SK-N-SH (cell line): Measurements from ENCODE around the gene CCDC121. TPM values are rescaled to one million over a fixed set of nuclear protein-coding genes. Genes with fewer than 3 reads are reported as not detected.

Source experiments
- CTCF ChIA-PET: fragments of 300-600, 350-600 bp; formaldehyde crosslinking; extraction: SDS; loops from one replicate; lab custom pipeline; 2021; lab: Yijun Ruan, JAX
- POLR2A ChIA-PET: fragments of 350-600 bp; sonication (Branson Sonifier 250); formaldehyde crosslinking; extraction: SDS; loops from one replicate; lab custom pipeline; 2020; ENCODE audit warnings: antibody characterized with exemption, inconsistent platforms; lab: Yijun Ruan, JAX
- DNase-seq: peaks from one replicate; pipeline ENCODE4 v3.0.0; 2012
- H2AFZ ChIP-seq: fragments of 200-600 bp; sonication (generic); 2 replicates; pipeline ENCODE4 v1.8.1; 2016; ENCODE audit warnings: antibody characterized with exemption, mild to moderate bottlenecking, low read depth
- H3F3A ChIP-seq: fragments of 200-600 bp; sonication (generic); replicated peaks from 2 replicates; pipeline ENCODE3; 2016; ENCODE audit warnings: antibody characterized with exemption, mild to moderate bottlenecking; ENCODE audit not compliant: insufficient read depth
- H3K27ac ChIP-seq, 2 experiments: fragments of 200-500 bp in 1 of 2; fragments of 200-600 bp in 1 of 2; sonication (Bioruptor generic) in 1 of 2; sonication (generic), shearing (Covaris generic) in 1 of 2; 2 replicates each; pipeline versions ENCODE4 v1.5.1 to v1.6.1; 2014 to 2016; ENCODE audit warnings: low read depth in 2 of 2, inconsistent platforms in 1 of 2, low read length in 1 of 2, mild to moderate bottlenecking in 1 of 2, mixed read lengths in 1 of 2
- H3K27me3 ChIP-seq: fragments of 200-600 bp; sonication (generic), shearing (Covaris generic); 2 replicates; pipeline ENCODE4 v1.6.1; 2016; ENCODE audit warnings: mixed run types; ENCODE audit not compliant: insufficient read depth
- H3K36me3 ChIP-seq, 2 experiments: fragments of 200-500 bp in 1 of 2; fragments of 200-600 bp in 1 of 2; sonication (Bioruptor generic) in 1 of 2; sonication (generic) in 1 of 2; replicated peaks in 1 of 2; 2 replicates each; pipeline versions ENCODE3 to v1.5.1; 2014 to 2016; ENCODE audit warnings: low read length in 1 of 2, mild to moderate bottlenecking in 1 of 2; ENCODE audit not compliant: insufficient read depth in 2 of 2, control insufficient read depth in 1 of 2
- H3K4me1 ChIP-seq, 2 experiments: fragments of 200-500 bp in 1 of 2; fragments of 200-600 bp in 1 of 2; sonication (Bioruptor generic) in 1 of 2; sonication (generic), shearing (Covaris generic) in 1 of 2; 2 replicates each; pipeline versions ENCODE4 v1.5.1 to v1.6.1; 2014 to 2016; ENCODE audit warnings: low read depth in 1 of 2, low read length in 1 of 2, mixed run types in 1 of 2; ENCODE audit not compliant: insufficient read depth in 2 of 2, control insufficient read depth in 1 of 2
- H3K4me2 ChIP-seq: fragments of 200-600 bp; sonication (generic), shearing (Covaris generic); 2 replicates; pipeline ENCODE4 v1.6.1; 2017; ENCODE audit warnings: mixed run types
- H3K4me3 ChIP-seq, 2 experiments: fragments of 200-500 bp in 1 of 2; fragments of 200-600 bp in 1 of 2; sonication (Bioruptor generic) in 1 of 2; sonication (generic), shearing (Covaris generic) in 1 of 2; 2 replicates each; pipeline versions ENCODE4 v1.5.1 to v1.8.1; 2014 to 2016; ENCODE audit warnings: low read depth in 2 of 2, inconsistent platforms in 1 of 2, low read length in 1 of 2, mild to moderate bottlenecking in 1 of 2, mixed read lengths in 1 of 2, moderate library complexity in 1 of 2
- H3K79me2 ChIP-seq: fragments of 200-600 bp; sonication (generic); 2 replicates; pipeline ENCODE4 v1.8.1; 2017; ENCODE audit warnings: mild to moderate bottlenecking; ENCODE audit not compliant: insufficient read depth
- H3K9ac ChIP-seq: fragments of 200-600 bp; sonication (generic); 2 replicates; pipeline ENCODE4 v1.6.1; 2017; ENCODE audit warnings: mixed run types
- H3K9me2 ChIP-seq: fragments of 200-600 bp; sonication (generic); 2 replicates; pipeline ENCODE4 v1.6.1; 2017; ENCODE audit warnings: mixed run types
- H3K9me3 ChIP-seq: fragments of 200-600 bp; sonication (generic); 2 replicates; pipeline ENCODE4 v1.6.1; 2017; ENCODE audit warnings: mixed run types, mild to moderate bottlenecking, moderate library complexity
- H4K20me1 ChIP-seq: fragments of 200-600 bp; sonication (generic); 2 replicates; pipeline ENCODE4 v1.6.1; 2017; ENCODE audit warnings: mild to moderate bottlenecking, mixed run types; ENCODE audit not compliant: insufficient read depth
- FOSL2 ChIP-seq: IDR thresholded peaks from 2 replicates; pipeline ENCODE4 v1.4.0; 2012; ENCODE audit warnings: low read depth, mild to moderate bottlenecking, moderate library complexity, borderline replicate concordance
- GABPA ChIP-seq: IDR thresholded peaks from 2 replicates; pipeline ENCODE4 v1.4.0; 2012; ENCODE audit warnings: low read depth, mild to moderate bottlenecking
- JUND ChIP-seq: IDR thresholded peaks from 2 replicates; pipeline ENCODE4 v1.4.0; 2012
- MAX ChIP-seq: IDR thresholded peaks from 2 replicates; pipeline ENCODE4 v1.4.0; 2012; ENCODE audit warnings: low read depth
- POLR2AphosphoS5 ChIP-seq: IDR thresholded peaks from 2 replicates; pipeline ENCODE4 v1.6.1; 2012; ENCODE audit warnings: low read depth, low read length
- RFX5 ChIP-seq: IDR thresholded peaks from 2 replicates; pipeline ENCODE4 v1.6.1; 2012; ENCODE audit warnings: mild to moderate bottlenecking, improper control_type of control experiment, low read length
- SIN3A ChIP-seq: IDR thresholded peaks from 2 replicates; pipeline ENCODE4 v1.6.1; 2012; ENCODE audit warnings: low read depth, mild to moderate bottlenecking, low read length, moderate library complexity, borderline replicate concordance
- TAF1 ChIP-seq: IDR thresholded peaks from 2 replicates; pipeline ENCODE4 v1.6.1; 2012; ENCODE audit warnings: low read depth, mild to moderate bottlenecking, low read length, moderate library complexity, borderline replicate concordance
- TEAD4 ChIP-seq: IDR thresholded peaks from 2 replicates; pipeline ENCODE4 v1.4.0; 2012; ENCODE audit warnings: mild to moderate bottlenecking, borderline replicate concordance; ENCODE audit not compliant: insufficient read depth
- YY1 ChIP-seq: IDR thresholded peaks from 2 replicates; pipeline ENCODE4 v1.4.0; 2012; ENCODE audit warnings: low read depth, mild to moderate bottlenecking
- ZBTB33 ChIP-seq: IDR thresholded peaks from 2 replicates; pipeline ENCODE4 v1.4.0; 2012; ENCODE audit warnings: low read depth, borderline replicate concordance
- WGBS: methylation state at CpG from one replicate; pipeline ENCODE4 v1.1.6; 2017; ENCODE audit warnings: low lambda C conversion rate; 5-methylcytosine and 5-hydroxymethylcytosine counted together
- polyA plus RNA-seq, 3 experiments: library from polyadenylated mRNA; depleted of rRNA; stranded (reverse); fragments of >200 nt; gene quantifications; 2 replicates each; pipeline ENCODE4 v1.2.3, GENCODE V29; 2012
- TF ChIP-seq, protein P1 (sequence below): IDR thresholded peaks from 2 replicates; pipeline ENCODE4 v1.6.1; 2012; ENCODE audit warnings: mild to moderate bottlenecking, low read depth, low read length, moderate library complexity

CCDC121 gene
- polyA plus RNA-seq, 1 of the 3 experiments (the other 2 are of a cell fraction), result 2.3 TPM

GRCh38 chr2:27647737-27648136 lies 18.9 kb upstream of the CCDC121 start:
- Histone ChIP-seq H3K79me2 (no peaks in the 10 kb centered on the region; the same call in 1 of the 2 replicates), H3K4me2 (no peak overlapping the region), H3K9me3 (no peaks in the 10 kb centered on the region), H3F3A (peaks cover 19% of the 10 kb centered on the region), H2AFZ (no peak overlapping the region), H3K27me3 (no peaks in the 10 kb centered on the region), H3K9me2 (no peaks in the 10 kb centered on the region)
- CTCF ChIA-PET, result interaction anchor here (1.2 to 2.2 kb wide), 4 partner anchors 16 to 56 kb away, joined by 3 to 19 read pairs (median 4); partner anchors contain the start of genes SLC4A1AP and SUPT7L
- 75% methylated on average over 4 of the region's 4 CpGs for WGBS
- TF ChIP-seq JUND, result no peak
- no peak for TF ChIP-seq TEAD4
- no peak for TF ChIP-seq POLR2AphosphoS5
- TF ChIP-seq TAF1, result no peak
- TF ChIP-seq ZBTB33, result no peak
- no peak for TF ChIP-seq FOSL2
- TF ChIP-seq RFX5, result no peak
- TF ChIP-seq MAX, result no peak
- no peak for TF ChIP-seq SIN3A
- no peak for TF ChIP-seq GABPA
- no peak for TF ChIP-seq YY1
- TF ChIP-seq, all 33 proteins: peak for 0
- peaks cover 0 to 2% of the 10 kb centered on the region in 2 experiments; a peak in 1 of 4 replicates for H3K4me1 ChIP-seq
- H3K27ac ChIP-seq, result no peak overlapping the region
- POLR2A ChIA-PET, result no interaction called here
- no peak overlapping the region for H3K9ac ChIP-seq
- H3K4me3 ChIP-seq, result no peak overlapping the region
- H3K36me3 ChIP-seq, result peaks cover 68 to 75% of the 10 kb centered on the region in 2 experiments
- DNase-seq, result no peak
- H4K20me1 ChIP-seq, result no peaks in the 10 kb centered on the region

DNA sequence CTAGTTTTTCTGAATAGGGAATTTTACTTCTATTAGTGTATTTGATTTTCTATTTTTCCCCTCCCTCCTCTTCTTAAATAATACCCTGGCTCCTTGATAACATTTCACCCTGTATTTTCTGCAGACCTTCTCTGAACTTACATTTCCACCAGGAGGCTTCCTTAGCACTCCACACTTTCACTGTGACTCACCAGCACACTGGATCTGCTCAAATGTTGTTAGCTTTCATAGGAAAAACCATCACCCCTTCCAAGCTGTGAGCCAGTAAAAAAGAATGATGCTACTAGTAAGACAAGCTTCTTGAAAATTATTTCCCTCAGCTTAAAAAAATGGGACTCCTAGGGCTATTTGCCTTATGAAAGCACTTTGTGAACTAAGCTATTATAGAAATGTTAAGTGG lies 18.5 kb upstream of the CCDC121 start:
- Histone ChIP-seq H2AFZ (no peak overlapping the region), H3K9me3 (no peaks in the 10 kb centered on the region), H3K27me3 (no peaks in the 10 kb centered on the region), H3K79me2 (no peaks in the 10 kb centered on the region; the same call in 1 of the 2 replicates), H3K4me3 (no peak overlapping the region), H3K9me2 (no peaks in the 10 kb centered on the region), H3K4me2 (no peak overlapping the region), H3K4me1 (peaks cover 0 to 2% of the 10 kb centered on the region in 2 experiments; a peak in 1 of 4 replicates), H4K20me1 (no peaks in the 10 kb centered on the region), H3K27ac (0 out of 4 replicates have a peak overlapping the region, but pooled peaks of 1 of the 2 experiments have one; percentile 15), H3F3A (peaks cover 19% of the 10 kb centered on the region), H3K9ac (no peak overlapping the region), H3K36me3 (peaks cover 64 to 73% of the 10 kb centered on the region in 2 experiments)
- ChIA-PET CTCF (interaction anchor here (1.2 to 2.2 kb wide), 5 partner anchors 8 to 56 kb away, joined by 3 to 19 read pairs (median 4); partner anchors contain the start of genes SLC4A1AP and SUPT7L), POLR2A (no interaction called here)
- TF ChIP-seq FOSL2, result 0 out of 2 replicates have a peak, but pooled peaks have one; percentile 19
- TF ChIP-seq, protein P1, sequence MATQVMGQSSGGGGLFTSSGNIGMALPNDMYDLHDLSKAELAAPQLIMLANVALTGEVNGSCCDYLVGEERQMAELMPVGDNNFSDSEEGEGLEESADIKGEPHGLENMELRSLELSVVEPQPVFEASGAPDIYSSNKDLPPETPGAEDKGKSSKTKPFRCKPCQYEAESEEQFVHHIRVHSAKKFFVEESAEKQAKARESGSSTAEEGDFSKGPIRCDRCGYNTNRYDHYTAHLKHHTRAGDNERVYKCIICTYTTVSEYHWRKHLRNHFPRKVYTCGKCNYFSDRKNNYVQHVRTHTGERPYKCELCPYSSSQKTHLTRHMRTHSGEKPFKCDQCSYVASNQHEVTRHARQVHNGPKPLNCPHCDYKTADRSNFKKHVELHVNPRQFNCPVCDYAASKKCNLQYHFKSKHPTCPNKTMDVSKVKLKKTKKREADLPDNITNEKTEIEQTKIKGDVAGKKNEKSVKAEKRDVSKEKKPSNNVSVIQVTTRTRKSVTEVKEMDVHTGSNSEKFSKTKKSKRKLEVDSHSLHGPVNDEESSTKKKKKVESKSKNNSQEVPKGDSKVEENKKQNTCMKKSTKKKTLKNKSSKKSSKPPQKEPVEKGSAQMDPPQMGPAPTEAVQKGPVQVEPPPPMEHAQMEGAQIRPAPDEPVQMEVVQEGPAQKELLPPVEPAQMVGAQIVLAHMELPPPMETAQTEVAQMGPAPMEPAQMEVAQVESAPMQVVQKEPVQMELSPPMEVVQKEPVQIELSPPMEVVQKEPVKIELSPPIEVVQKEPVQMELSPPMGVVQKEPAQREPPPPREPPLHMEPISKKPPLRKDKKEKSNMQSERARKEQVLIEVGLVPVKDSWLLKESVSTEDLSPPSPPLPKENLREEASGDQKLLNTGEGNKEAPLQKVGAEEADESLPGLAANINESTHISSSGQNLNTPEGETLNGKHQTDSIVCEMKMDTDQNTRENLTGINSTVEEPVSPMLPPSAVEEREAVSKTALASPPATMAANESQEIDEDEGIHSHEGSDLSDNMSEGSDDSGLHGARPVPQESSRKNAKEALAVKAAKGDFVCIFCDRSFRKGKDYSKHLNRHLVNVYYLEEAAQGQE, result no peak
- no peak for DNase-seq
